ENCODE results near the gene CALN1. TPM values are rescaled to one million over a fixed set of nuclear protein-coding genes. Genes with fewer than 3 reads are reported as not detected.

CALN1 gene
- total RNA-seq, 5 donors from 2014 or later (not counting 1 experiment from before 2014, with no cell fraction given) = 0.03 to 0.26 (median 0.05) TPM

- ChIA-PET CTCF (no interaction called here), POLR2A (no interaction called here)
- WGBS (ENCODE audit: insufficient coverage) = 92% methylated on average over 3 of the region's 4 CpGs
- Histone ChIP-seq H3K27ac (ENCODE audit: low read length) (no peak overlapping the region), H3K4me3 (ENCODE audit: control insufficient read depth in 1 of 2, extremely low read depth in 1 of 2, low read length in 1 of 2) (no peak overlapping the region), H3K27me3 (replicated peaks in 1 of 2; ENCODE audit: control insufficient read depth in 2 of 2, extremely low read depth in 1 of 2, insufficient read depth in 2 of 2, low read length in 1 of 2) (peaks cover 0 to 11% of the 10 kb centered on the region in 2 experiments), H3K36me3 (ENCODE audit: control insufficient read depth in 2 of 2, extremely low read depth in 1 of 2, insufficient read depth in 1 of 2, low read length in 1 of 2) (no peaks in the 10 kb centered on the region), H3K4me1 (ENCODE audit: control insufficient read depth in 1 of 2, extremely low read depth in 1 of 2, insufficient read depth in 2 of 2, low read length in 2 of 2) (no peaks in the 10 kb centered on the region), H3K9me3 (no peaks in the 10 kb centered on the region)
- no peaks in the 10 kb centered on the region for H3K27me3 Mint-ChIP-seq
- H3K9me3 Mint-ChIP-seq = no peaks in the 10 kb centered on the region
- H3K4me1 Mint-ChIP-seq = no peaks in the 10 kb centered on the region
- H3K27ac Mint-ChIP-seq = no peak overlapping the region
- DNase-seq = no peak
- ATAC-seq (replicated peaks in 1 of 4) = no peak
- no peak overlapping the region for H3K4me3 Mint-ChIP-seq
- no peaks in the 10 kb centered on the region for H3K36me3 Mint-ChIP-seq
These were observed 101.8 kb downstream of the CALN1 start for GRCh38 chr7:72310301-72310700.

- H3K27ac ChIP-seq (ENCODE audit: low read length) = no peak overlapping the region
- no peaks in the 10 kb centered on the region for H3K4me1 ChIP-seq (ENCODE audit: control insufficient read depth in 1 of 2, extremely low read depth in 1 of 2, insufficient read depth in 2 of 2, low read length in 2 of 2)
- no peaks in the 10 kb centered on the region for H3K4me1 Mint-ChIP-seq
- no peak overlapping the region for H3K4me3 Mint-ChIP-seq
- no peaks in the 10 kb centered on the region for H3K9me3 ChIP-seq
- no peaks in the 10 kb centered on the region for H3K36me3 Mint-ChIP-seq
- POLR2A ChIA-PET = no interaction called here
- no peaks in the 10 kb centered on the region for H3K27me3 Mint-ChIP-seq
- no peak overlapping the region for H3K4me3 ChIP-seq (ENCODE audit: control insufficient read depth in 1 of 2, extremely low read depth in 1 of 2, low read length in 1 of 2)
- WGBS (ENCODE audit: insufficient coverage) = 86% methylated on average over 8 of the region's 9 CpGs
- DNase-seq (no peak), ATAC-seq (replicated peaks in 1 of 4) (no peak)
- no peaks in the 10 kb centered on the region for H3K9me3 Mint-ChIP-seq
- CTCF ChIA-PET = no interaction called here
- no peak overlapping the region for H3K27ac Mint-ChIP-seq
- H3K27me3 ChIP-seq (replicated peaks in 1 of 2; ENCODE audit: control insufficient read depth in 2 of 2, extremely low read depth in 1 of 2, insufficient read depth in 2 of 2, low read length in 1 of 2) = peaks cover 0 to 11% of the 10 kb centered on the region in 2 experiments
- no peaks in the 10 kb centered on the region for H3K36me3 ChIP-seq (ENCODE audit: control insufficient read depth in 2 of 2, extremely low read depth in 1 of 2, insufficient read depth in 1 of 2, low read length in 1 of 2)
These were observed 102.7 kb downstream of the CALN1 start for GRCh38 chr7:72309476-72309875.

GRCh38 chr7:72308986-72309385 is 103.2 kb downstream of the CALN1 start:
- ChIA-PET CTCF (no interaction called here), POLR2A (no interaction called here)
- no peak for ATAC-seq (replicated peaks in 1 of 4)
- Histone ChIP-seq H3K4me3 (ENCODE audit: control insufficient read depth in 1 of 2, extremely low read depth in 1 of 2, low read length in 1 of 2) (no peak overlapping the region), H3K27me3 (replicated peaks in 1 of 2; ENCODE audit: control insufficient read depth in 2 of 2, extremely low read depth in 1 of 2, insufficient read depth in 2 of 2, low read length in 1 of 2) (peaks cover 0 to 11% of the 10 kb centered on the region in 2 experiments), H3K36me3 (ENCODE audit: control insufficient read depth in 2 of 2, extremely low read depth in 1 of 2, insufficient read depth in 1 of 2, low read length in 1 of 2) (no peaks in the 10 kb centered on the region), H3K27ac (ENCODE audit: low read length) (no peak overlapping the region), H3K4me1 (ENCODE audit: control insufficient read depth in 1 of 2, extremely low read depth in 1 of 2, insufficient read depth in 2 of 2, low read length in 2 of 2) (no peaks in the 10 kb centered on the region), H3K9me3 (no peaks in the 10 kb centered on the region)
- no peak for DNase-seq
- Mint-ChIP-seq H3K36me3 (no peaks in the 10 kb centered on the region), H3K4me3 (no peak overlapping the region), H3K9me3 (no peaks in the 10 kb centered on the region), H3K27ac (no peak overlapping the region), H3K27me3 (no peaks in the 10 kb centered on the region), H3K4me1 (no peaks in the 10 kb centered on the region)
- WGBS (ENCODE audit: insufficient coverage) = 92% methylated on average over 2 of the region's 2 CpGs

DNA sequence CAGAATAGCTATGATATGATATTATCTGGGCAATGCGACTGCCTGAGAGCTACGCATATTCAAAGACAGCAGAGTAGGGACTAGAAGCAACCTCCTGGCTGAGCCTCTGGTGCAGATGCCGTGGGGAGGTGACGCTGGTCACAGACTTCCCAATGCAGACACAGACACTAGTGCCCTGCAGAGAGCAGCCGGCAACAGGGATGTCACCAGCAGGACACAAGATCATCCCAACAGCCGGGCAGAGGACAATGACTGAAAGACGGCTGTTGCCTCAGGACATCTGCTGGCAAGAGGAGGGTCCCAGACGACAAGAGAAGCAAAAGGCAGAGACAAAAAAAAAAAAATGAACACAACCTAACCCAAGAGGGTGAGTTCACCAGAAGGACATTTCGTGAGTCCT is 104.6 kb downstream of the CALN1 start:
- 79% methylated on average over 6 of the region's 9 CpGs for WGBS (ENCODE audit: insufficient coverage)
- no peak for DNase-seq
- ATAC-seq (replicated peaks in 1 of 4) = no peak
- no peak overlapping the region for H3K27ac Mint-ChIP-seq
- ChIA-PET CTCF (no interaction called here), POLR2A (no interaction called here)
- no peaks in the 10 kb centered on the region for H3K27me3 Mint-ChIP-seq
- H3K9me3 ChIP-seq = no peaks in the 10 kb centered on the region
- H3K4me1 ChIP-seq (ENCODE audit: control insufficient read depth in 1 of 2, extremely low read depth in 1 of 2, insufficient read depth in 2 of 2, low read length in 2 of 2) = no peaks in the 10 kb centered on the region
- no peaks in the 10 kb centered on the region for H3K9me3 Mint-ChIP-seq
- H3K4me1 Mint-ChIP-seq = no peaks in the 10 kb centered on the region
- H3K27ac ChIP-seq (ENCODE audit: low read length) = no peak overlapping the region
- peaks cover 0 to 11% of the 10 kb centered on the region in 2 experiments for H3K27me3 ChIP-seq (replicated peaks in 1 of 2; ENCODE audit: control insufficient read depth in 2 of 2, extremely low read depth in 1 of 2, insufficient read depth in 2 of 2, low read length in 1 of 2)
- no peaks in the 10 kb centered on the region for H3K36me3 ChIP-seq (ENCODE audit: control insufficient read depth in 2 of 2, extremely low read depth in 1 of 2, insufficient read depth in 1 of 2, low read length in 1 of 2)
- H3K4me3 ChIP-seq (ENCODE audit: control insufficient read depth in 1 of 2, extremely low read depth in 1 of 2, low read length in 1 of 2) = no peak overlapping the region
- H3K4me3 Mint-ChIP-seq = no peak overlapping the region
- no peaks in the 10 kb centered on the region for H3K36me3 Mint-ChIP-seq

DNA sequence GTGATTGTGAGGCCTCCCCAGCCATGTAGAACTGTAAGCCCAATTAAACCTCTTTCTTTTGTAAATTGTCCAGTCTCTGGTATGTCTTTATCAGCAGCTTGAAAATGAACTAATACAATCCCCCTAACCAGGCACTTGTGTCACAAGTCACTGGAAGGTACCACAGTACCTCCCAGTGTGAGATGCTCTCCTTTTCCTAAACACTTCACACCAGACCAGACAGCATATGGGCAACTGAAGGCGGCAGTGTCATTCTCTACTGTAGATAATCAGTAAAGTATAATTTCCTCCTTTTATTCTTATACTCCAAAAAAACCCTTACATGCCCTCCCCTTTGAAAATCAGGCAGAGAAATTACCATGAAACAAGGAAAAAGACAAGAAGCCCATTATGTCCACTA is 113.2 kb downstream of the CALN1 start:
- peaks cover 0 to 3% of the 10 kb centered on the region in 2 experiments for H3K27me3 ChIP-seq (replicated peaks in 1 of 2; ENCODE audit: control insufficient read depth in 2 of 2, extremely low read depth in 1 of 2, insufficient read depth in 2 of 2, low read length in 1 of 2)
- Mint-ChIP-seq H3K9me3 (peaks cover 0 to 4% (median 0%) of the 10 kb centered on the region in 3 donors), H3K36me3 (no peaks in the 10 kb centered on the region), H3K4me1 (no peaks in the 10 kb centered on the region), H3K27ac (no peak overlapping the region), H3K4me3 (no peak overlapping the region), H3K27me3 (no peaks in the 10 kb centered on the region)
- no peak overlapping the region for H3K4me3 ChIP-seq (ENCODE audit: control insufficient read depth in 1 of 2, extremely low read depth in 1 of 2, low read length in 1 of 2)
- H3K9me3 ChIP-seq = no peaks in the 10 kb centered on the region
- no peaks in the 10 kb centered on the region for H3K4me1 ChIP-seq (ENCODE audit: control insufficient read depth in 1 of 2, extremely low read depth in 1 of 2, insufficient read depth in 2 of 2, low read length in 2 of 2)
- no peaks in the 10 kb centered on the region for H3K36me3 ChIP-seq (ENCODE audit: control insufficient read depth in 2 of 2, extremely low read depth in 1 of 2, insufficient read depth in 1 of 2, low read length in 1 of 2)
- H3K27ac ChIP-seq (ENCODE audit: low read length) = no peak overlapping the region
- ATAC-seq (replicated peaks in 1 of 4) (no peak), DNase-seq (no peak)
- WGBS (ENCODE audit: insufficient coverage) = no CpG with 5 or more reads among the region's 1 CpG
- ChIA-PET POLR2A (no interaction called here), CTCF (no interaction called here)

- no peak for DNase-seq
- Histone ChIP-seq H3K27ac (ENCODE audit: low read length) (no peak overlapping the region), H3K4me1 (ENCODE audit: control insufficient read depth in 1 of 2, extremely low read depth in 1 of 2, insufficient read depth in 2 of 2, low read length in 2 of 2) (no peaks in the 10 kb centered on the region), H3K27me3 (replicated peaks in 1 of 2; ENCODE audit: control insufficient read depth in 2 of 2, extremely low read depth in 1 of 2, insufficient read depth in 2 of 2, low read length in 1 of 2) (peaks cover 0 to 3% of the 10 kb centered on the region in 2 experiments), H3K4me3 (ENCODE audit: control insufficient read depth in 1 of 2, extremely low read depth in 1 of 2, low read length in 1 of 2) (no peak overlapping the region), H3K36me3 (ENCODE audit: control insufficient read depth in 2 of 2, extremely low read depth in 1 of 2, insufficient read depth in 1 of 2, low read length in 1 of 2) (no peaks in the 10 kb centered on the region), H3K9me3 (no peaks in the 10 kb centered on the region)
- ChIA-PET POLR2A (no interaction called here), CTCF (no interaction called here)
- H3K9me3 Mint-ChIP-seq = peaks cover 0 to 4% (median 0%) of the 10 kb centered on the region in 3 donors
- H3K4me3 Mint-ChIP-seq = no peak overlapping the region
- ATAC-seq (replicated peaks in 1 of 4) = no peak
- WGBS (ENCODE audit: insufficient coverage) = 28% methylated on average over 2 of the region's 5 CpGs
- no peaks in the 10 kb centered on the region for H3K4me1 Mint-ChIP-seq
- no peaks in the 10 kb centered on the region for H3K27me3 Mint-ChIP-seq
- no peak overlapping the region for H3K27ac Mint-ChIP-seq
- no peaks in the 10 kb centered on the region for H3K36me3 Mint-ChIP-seq
These were observed 114.0 kb downstream of the CALN1 start for GRCh38 chr7:72298091-72298490.

DNA sequence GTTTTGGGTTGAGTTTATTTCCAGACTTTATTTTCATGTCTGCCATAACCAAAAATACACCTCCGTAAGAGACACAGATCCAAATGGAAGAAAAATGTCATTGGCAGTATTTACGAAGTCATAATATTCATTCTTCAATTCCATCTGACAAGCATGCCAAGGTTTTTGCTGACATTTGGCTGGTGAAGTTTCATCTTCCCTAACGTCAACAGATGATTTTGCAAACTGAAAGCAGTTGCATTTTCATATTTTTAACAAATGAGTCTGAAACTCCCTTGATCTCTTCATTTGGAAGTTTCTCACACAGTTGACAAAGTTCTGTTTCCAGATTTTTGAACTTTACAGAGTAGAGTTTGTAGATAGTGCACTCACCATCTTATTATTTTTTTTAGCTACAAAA is 114.5 kb downstream of the CALN1 start:
- CTCF ChIA-PET = no interaction called here
- Mint-ChIP-seq H3K27ac (no peak overlapping the region), H3K4me3 (no peak overlapping the region), H3K27me3 (no peaks in the 10 kb centered on the region), H3K9me3 (peaks cover 0 to 8% (median 0%) of the 10 kb centered on the region in 3 donors), H3K36me3 (no peaks in the 10 kb centered on the region), H3K4me1 (no peaks in the 10 kb centered on the region)
- Histone ChIP-seq H3K9me3 (no peaks in the 10 kb centered on the region), H3K4me1 (ENCODE audit: control insufficient read depth in 1 of 2, extremely low read depth in 1 of 2, insufficient read depth in 2 of 2, low read length in 2 of 2) (no peaks in the 10 kb centered on the region), H3K36me3 (ENCODE audit: control insufficient read depth in 2 of 2, extremely low read depth in 1 of 2, insufficient read depth in 1 of 2, low read length in 1 of 2) (no peaks in the 10 kb centered on the region), H3K4me3 (ENCODE audit: control insufficient read depth in 1 of 2, extremely low read depth in 1 of 2, low read length in 1 of 2) (no peak overlapping the region), H3K27me3 (replicated peaks in 1 of 2; ENCODE audit: control insufficient read depth in 2 of 2, extremely low read depth in 1 of 2, insufficient read depth in 2 of 2, low read length in 1 of 2) (peaks cover 0 to 3% of the 10 kb centered on the region in 2 experiments), H3K27ac (ENCODE audit: low read length) (no peak overlapping the region)
- WGBS (ENCODE audit: insufficient coverage) = 83% methylated on average over 1 of the region's 3 CpGs
- DNase-seq (no peak), ATAC-seq (replicated peaks in 1 of 4) (no peak)
- POLR2A ChIA-PET = no interaction called here
